ENCODE results near the gene RANBP17. TPM values are rescaled to one million over a fixed set of nuclear protein-coding genes. Genes with fewer than 3 reads are reported as not detected.

RANBP17 gene
- total RNA-seq, 1 donor: 6.2 TPM

DNA sequence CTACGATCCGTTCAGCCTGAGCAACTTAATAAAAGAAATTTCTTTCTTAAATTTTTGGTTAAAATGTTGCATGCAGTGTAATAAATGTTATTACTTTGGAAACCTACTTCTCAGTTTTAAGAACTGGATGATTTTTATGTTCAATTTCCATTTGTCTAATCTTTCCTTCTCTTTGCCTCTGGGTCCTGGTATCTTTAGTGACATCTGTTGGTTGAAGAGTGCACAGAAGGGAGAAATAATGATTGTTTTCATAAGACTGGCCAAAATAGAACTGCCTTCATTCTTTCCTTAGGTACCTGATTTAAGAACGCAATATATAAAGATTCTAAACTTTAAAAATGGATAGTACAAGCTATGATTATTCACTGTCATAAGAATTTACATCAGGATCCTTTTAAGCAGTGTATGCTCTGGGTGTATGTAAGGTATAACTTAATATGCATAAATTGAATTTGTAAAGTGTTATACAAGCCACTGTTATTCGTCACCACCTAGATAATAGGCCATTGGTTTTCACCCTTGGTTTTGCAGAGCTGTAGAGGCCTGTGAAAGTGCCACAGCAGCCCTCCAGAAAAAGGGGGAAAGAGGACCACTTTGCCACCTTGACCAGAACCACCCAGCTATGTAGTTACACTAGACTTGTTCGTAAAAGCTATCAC is 364.4 kb downstream of the RANBP17 start:
- H3K4me1 ChIP-seq (ENCODE audit: insufficient read depth, low read length): no peaks in the 10 kb centered on the region
- H3K4me3 ChIP-seq (ENCODE audit: low read length): no peak overlapping the region
- H3K9me3 ChIP-seq (ENCODE audit: low read depth, low read length): no peaks in the 10 kb centered on the region
- peaks cover 3% of the 10 kb centered on the region for H3K27me3 ChIP-seq (ENCODE audit: insufficient read depth, low read length)

DNA sequence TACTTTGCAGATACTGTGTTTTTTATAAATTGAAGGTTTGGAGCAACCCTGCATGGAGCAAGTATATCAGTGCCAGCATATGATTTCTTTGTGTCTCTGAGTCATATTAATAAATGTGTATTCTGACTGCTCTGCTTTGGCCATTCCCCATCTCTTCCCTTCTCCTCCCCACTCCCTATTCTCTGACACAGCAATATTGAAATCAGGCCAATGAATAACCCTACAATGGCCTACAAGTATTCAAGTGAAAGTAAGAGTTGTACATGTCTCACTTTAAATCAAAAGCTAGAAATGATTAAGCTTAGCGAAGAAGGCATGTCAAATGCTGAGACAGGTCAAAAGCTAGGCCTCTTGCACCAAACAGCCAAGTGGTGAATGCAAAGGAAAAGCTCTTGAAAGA is 365.0 kb downstream of the RANBP17 start:
- Histone ChIP-seq H3K4me3 (ENCODE audit: low read length) (no peak overlapping the region), H3K4me1 (ENCODE audit: insufficient read depth, low read length) (no peaks in the 10 kb centered on the region), H3K27me3 (ENCODE audit: insufficient read depth, low read length) (peaks cover 3% of the 10 kb centered on the region), H3K9me3 (ENCODE audit: low read depth, low read length) (no peaks in the 10 kb centered on the region)

DNA sequence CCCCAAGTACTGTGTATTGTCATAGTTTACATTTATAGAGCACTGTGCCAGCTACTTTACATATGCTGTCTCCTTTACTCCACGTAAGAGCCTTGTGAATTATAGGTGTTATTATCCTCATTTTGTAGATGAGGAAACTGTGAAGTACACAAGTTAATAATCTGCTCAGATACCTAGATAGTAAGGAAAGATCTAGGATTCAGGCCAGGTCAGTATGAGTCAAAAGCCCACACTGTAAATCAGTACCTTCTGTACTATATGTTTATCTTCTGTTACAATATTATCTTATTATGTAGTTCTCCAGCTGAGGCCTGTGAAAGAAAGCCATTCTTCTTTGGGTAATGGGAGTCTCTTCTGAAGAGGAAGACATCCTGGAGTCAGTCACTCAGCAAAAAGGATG is 374.8 kb downstream of the RANBP17 start:
- Histone ChIP-seq H3K27me3 (ENCODE audit: insufficient read depth, low read length) (peaks cover 3% of the 10 kb centered on the region), H3K4me1 (ENCODE audit: insufficient read depth, low read length) (no peaks in the 10 kb centered on the region), H3K9me3 (ENCODE audit: low read depth, low read length) (no peaks in the 10 kb centered on the region), H3K4me3 (ENCODE audit: low read length) (no peak overlapping the region)

DNA sequence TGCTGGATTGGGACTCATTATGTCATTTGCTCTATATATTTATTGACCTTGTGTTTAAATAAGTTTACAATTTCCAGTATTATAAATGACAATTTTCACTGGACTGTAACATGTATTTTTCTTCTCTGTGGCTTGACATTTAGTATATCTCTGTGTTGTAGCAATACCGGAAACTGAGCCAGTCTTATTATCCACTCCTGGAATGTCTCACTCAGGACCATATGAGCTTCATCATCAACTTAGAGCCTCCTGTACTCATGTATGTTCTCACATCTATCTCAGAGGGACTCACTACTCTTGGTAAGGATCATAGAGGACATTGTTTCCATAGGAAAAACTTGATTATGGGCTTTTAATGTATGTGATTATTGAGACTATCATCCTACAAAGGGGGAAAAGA is 380.7 kb downstream of the RANBP17 start:
- H3K27me3 ChIP-seq (ENCODE audit: insufficient read depth, low read length): peaks cover 3% of the 10 kb centered on the region
- H3K9me3 ChIP-seq (ENCODE audit: low read depth, low read length): no peaks in the 10 kb centered on the region
- no peak overlapping the region for H3K4me3 ChIP-seq (ENCODE audit: low read length)
- H3K4me1 ChIP-seq (ENCODE audit: insufficient read depth, low read length): no peaks in the 10 kb centered on the region

DNA sequence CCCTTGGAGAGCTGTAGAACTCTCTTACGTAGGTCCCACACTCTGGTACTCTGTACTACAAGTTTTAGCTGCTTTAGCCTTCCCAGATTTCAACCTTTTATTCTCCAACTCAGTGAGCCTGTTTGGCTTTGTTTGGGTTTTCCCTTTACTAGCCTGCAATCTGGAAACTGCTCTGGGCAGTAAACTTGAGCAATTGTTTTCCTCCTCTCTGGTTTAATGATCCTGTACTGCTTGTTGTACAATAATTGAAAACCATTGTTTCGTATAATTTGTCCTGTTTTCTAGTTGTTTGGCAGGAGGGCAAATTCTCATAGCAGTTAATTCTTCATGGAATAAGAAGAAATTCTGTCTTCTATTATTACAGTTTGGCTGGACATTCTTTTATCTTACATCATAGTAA is 384.4 kb downstream of the RANBP17 start:
- H3K4me3 ChIP-seq (ENCODE audit: low read length): no peak overlapping the region
- no peaks in the 10 kb centered on the region for H3K4me1 ChIP-seq (ENCODE audit: insufficient read depth, low read length)
- peaks cover 22% of the 10 kb centered on the region for H3K9me3 ChIP-seq (ENCODE audit: low read depth, low read length)
- no peaks in the 10 kb centered on the region for H3K27me3 ChIP-seq (ENCODE audit: insufficient read depth, low read length)

DNA sequence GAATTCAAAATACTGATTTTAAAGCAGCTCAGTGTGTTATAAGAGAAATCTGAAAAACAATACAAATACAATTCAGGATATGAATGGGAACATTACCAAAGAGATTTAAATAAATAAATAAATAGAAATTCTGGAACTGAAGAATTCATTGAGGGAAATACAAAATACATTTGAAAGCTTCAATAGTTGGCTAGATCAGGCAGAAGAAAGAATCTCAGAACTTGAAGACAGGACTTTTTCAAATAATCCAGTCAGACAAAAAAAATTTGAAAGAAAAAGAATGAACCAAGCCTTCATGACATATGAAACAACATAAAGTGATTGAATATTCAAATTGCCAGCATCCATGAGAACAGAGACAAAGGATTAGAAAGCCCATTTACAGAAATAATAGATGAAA is 387.6 kb downstream of the RANBP17 start:
- H3K4me3 ChIP-seq (ENCODE audit: low read length): no peak overlapping the region
- no peaks in the 10 kb centered on the region for H3K27me3 ChIP-seq (ENCODE audit: insufficient read depth, low read length)
- no peaks in the 10 kb centered on the region for H3K4me1 ChIP-seq (ENCODE audit: insufficient read depth, low read length)
- H3K9me3 ChIP-seq (ENCODE audit: low read depth, low read length): peaks cover 22% of the 10 kb centered on the region

DNA sequence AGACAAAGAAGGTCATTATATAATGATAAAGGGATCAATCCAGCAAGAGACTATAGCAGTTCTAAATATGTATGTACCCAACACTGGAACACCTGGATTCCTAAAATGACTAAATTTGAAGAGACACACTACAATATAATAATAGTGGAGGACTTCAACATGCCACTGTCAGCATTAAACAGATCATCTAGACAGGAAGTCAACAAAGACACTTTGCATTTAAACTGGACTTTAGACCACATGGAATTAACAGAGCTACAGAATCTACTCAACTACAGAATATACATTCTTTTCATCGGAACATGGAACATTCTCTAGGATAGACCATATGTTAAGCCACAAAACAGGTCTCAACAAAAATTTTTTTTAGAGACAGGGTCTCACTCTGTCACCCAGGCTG is 388.9 kb downstream of the RANBP17 start:
- H3K4me1 ChIP-seq (ENCODE audit: insufficient read depth, low read length): no peaks in the 10 kb centered on the region
- H3K27me3 ChIP-seq (ENCODE audit: insufficient read depth, low read length): no peaks in the 10 kb centered on the region
- H3K4me3 ChIP-seq (ENCODE audit: low read length): no peak overlapping the region
- H3K9me3 ChIP-seq (ENCODE audit: low read depth, low read length): peaks cover 22% of the 10 kb centered on the region

DNA sequence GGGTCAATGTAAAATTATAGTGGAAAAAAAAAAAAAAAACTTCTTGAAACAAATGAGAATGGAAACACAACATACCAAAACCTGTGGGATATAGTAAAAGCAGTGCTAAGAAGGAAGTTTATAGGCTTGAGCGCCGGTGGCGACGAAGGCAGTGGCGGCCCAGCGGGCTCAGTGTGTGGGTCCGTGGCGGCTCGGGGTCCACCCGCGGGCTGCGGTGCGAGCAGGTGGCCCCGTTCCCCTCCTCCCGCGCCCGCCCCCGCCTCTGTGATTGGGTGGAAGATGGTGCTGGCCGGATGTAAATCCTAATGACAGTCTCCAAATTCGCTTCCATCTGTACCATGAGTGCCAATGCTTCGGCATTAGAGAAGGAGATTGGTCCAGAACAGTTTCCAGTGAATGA is 389.7 kb downstream of the RANBP17 start:
- Histone ChIP-seq H3K27me3 (ENCODE audit: insufficient read depth, low read length) (peaks cover 2% of the 10 kb centered on the region), H3K4me3 (ENCODE audit: low read length) (no peak overlapping the region), H3K4me1 (ENCODE audit: insufficient read depth, low read length) (no peaks in the 10 kb centered on the region), H3K9me3 (ENCODE audit: low read depth, low read length) (peaks cover 22% of the 10 kb centered on the region)

DNA sequence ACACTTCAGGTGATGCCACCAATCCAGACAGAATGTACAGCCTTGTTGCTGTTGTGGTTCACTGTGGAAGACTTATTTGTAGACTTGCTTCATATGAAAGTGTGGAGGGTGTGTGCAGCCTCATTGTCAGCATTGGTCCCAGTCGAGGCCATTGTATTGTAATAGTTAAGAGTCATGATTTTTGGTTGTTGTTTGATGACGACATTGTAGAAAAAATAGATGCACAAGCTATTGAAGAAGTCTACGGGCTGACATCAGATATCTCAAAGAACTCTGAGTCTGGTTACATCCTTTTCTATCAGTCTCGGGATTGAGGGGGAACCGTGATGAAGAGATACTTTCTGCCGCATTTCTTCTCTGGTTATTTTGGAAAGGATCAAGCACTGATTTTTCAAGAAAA is 390.9 kb downstream of the RANBP17 start:
- H3K27me3 ChIP-seq (ENCODE audit: insufficient read depth, low read length): peaks cover 4% of the 10 kb centered on the region
- H3K9me3 ChIP-seq (ENCODE audit: low read depth, low read length): peaks cover 22% of the 10 kb centered on the region
- H3K4me3 ChIP-seq (ENCODE audit: low read length): no peak overlapping the region
- H3K4me1 ChIP-seq (ENCODE audit: insufficient read depth, low read length): no peaks in the 10 kb centered on the region

DNA sequence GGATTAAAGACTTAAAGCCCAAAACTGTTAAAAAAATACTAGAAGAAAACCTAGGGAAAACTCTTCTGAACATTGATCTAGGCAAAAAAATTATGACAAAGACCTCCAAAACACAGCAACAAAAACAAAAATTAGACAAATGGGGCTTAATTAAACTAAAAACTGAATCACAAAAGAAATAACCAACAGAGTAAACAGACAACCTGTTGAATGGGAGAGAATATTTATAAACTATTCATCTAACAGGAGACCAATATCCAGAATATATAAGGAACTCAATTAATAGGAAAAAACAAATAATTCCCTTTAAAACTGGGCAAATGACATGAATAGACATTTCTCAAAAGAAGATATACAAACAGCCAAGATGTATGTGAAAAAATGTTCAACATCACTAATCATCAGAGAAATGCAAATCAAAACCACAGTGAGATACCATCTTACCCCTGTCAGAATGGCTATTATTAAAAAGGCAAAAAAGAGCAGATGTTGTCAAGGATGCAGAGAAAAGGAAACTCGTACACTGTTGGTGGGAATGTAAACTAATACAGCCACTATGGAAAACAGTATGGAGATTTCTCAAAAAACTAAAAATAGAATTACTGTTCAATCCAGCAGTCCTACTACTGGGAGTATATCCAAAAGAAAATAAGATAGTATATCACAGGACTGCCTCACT is 397.1 kb downstream of the RANBP17 start:
- H3K4me3 ChIP-seq (ENCODE audit: low read length): no peak overlapping the region
- no peaks in the 10 kb centered on the region for H3K4me1 ChIP-seq (ENCODE audit: insufficient read depth, low read length)
- peaks cover 4% of the 10 kb centered on the region for H3K27me3 ChIP-seq (ENCODE audit: insufficient read depth, low read length)
- H3K9me3 ChIP-seq (ENCODE audit: low read depth, low read length): no peaks in the 10 kb centered on the region

DNA sequence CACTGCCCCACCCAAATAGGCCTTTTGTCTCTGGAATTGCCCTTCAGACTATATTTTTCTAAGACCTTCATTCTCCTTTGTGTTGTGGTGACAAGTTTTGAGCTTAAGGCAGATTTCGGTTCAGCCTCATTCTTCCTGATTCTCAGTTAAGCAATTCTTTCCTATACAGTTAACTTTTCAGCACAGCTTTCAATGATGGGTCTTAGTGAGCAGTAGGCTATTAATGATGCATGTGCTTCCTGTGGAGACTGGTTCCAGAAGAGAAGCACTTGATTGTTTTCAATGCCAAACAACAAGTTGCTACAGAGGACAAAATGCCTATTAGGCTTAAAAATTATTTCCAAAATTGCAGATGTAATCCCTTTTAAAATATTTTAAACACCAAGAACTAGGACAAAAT is 399.5 kb downstream of the RANBP17 start:
- no peaks in the 10 kb centered on the region for H3K9me3 ChIP-seq (ENCODE audit: low read depth, low read length)
- H3K4me1 ChIP-seq (ENCODE audit: insufficient read depth, low read length): no peaks in the 10 kb centered on the region
- peaks cover 4% of the 10 kb centered on the region for H3K27me3 ChIP-seq (ENCODE audit: insufficient read depth, low read length)
- H3K4me3 ChIP-seq (ENCODE audit: low read length): no peak overlapping the region

DNA sequence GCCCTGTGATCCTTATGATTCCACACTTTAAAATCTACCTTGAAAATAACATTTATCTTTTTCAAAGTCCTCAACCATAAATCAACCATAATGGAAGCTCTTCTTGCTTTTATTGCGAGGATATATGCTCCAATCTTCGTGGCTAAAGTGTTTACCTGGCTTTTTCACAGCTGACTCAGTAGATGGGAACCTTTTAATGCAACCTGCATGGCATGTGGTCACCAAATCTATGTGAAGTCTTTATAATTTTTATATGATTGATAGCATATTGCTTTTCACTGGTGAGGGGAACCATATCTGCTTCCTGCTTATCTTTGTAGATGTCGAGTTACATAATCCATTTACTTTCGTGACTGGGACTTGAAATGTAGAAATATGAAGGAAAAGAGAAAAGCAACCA is 400.1 kb downstream of the RANBP17 start:
- no peaks in the 10 kb centered on the region for H3K27me3 ChIP-seq (ENCODE audit: insufficient read depth, low read length)
- H3K4me3 ChIP-seq (ENCODE audit: low read length): no peak overlapping the region
- no peaks in the 10 kb centered on the region for H3K4me1 ChIP-seq (ENCODE audit: insufficient read depth, low read length)
- no peaks in the 10 kb centered on the region for H3K9me3 ChIP-seq (ENCODE audit: low read depth, low read length)

DNA sequence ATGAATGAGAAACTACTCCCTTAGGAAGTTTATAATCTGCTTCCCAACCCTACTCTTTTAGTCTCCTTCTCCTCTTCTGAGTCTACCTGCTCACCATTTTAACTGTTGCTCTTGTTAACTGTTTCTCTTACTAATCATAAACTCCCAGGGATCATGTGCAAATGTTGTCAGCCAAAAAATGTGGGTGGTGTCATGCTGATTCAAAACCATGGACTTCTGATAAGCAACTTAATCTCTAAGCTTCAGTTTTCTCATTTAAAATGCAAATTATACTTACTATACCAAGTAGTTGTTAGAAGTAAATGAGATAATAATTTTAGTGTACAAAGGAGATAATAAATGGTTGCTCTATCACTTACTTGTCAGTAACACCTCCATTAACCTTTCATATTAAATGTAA is 401.4 kb downstream of the RANBP17 start:
- Histone ChIP-seq H3K27me3 (ENCODE audit: insufficient read depth, low read length) (no peaks in the 10 kb centered on the region), H3K4me1 (ENCODE audit: insufficient read depth, low read length) (no peaks in the 10 kb centered on the region), H3K4me3 (ENCODE audit: low read length) (no peak overlapping the region), H3K9me3 (ENCODE audit: low read depth, low read length) (no peaks in the 10 kb centered on the region)

DNA sequence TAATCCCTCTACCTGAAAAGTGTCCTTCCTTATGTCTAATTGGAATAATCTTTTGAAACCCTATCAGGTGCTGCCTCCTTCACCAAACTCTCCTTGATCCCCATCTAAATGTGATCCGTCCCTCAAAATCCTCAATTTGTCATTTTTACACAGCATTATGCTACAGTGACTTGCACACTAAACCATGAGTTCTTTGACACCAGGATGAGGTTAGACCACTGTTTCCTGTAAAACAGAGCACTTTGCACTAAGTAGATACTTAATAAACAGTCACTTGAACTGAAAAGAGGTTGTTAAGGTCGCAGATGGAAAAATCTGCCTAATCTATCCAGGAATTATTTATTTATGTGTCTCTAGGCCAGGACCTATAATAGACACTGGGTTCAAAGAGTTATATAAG is 403.0 kb downstream of the RANBP17 start:
- no peaks in the 10 kb centered on the region for H3K27me3 ChIP-seq (ENCODE audit: insufficient read depth, low read length)

DNA sequence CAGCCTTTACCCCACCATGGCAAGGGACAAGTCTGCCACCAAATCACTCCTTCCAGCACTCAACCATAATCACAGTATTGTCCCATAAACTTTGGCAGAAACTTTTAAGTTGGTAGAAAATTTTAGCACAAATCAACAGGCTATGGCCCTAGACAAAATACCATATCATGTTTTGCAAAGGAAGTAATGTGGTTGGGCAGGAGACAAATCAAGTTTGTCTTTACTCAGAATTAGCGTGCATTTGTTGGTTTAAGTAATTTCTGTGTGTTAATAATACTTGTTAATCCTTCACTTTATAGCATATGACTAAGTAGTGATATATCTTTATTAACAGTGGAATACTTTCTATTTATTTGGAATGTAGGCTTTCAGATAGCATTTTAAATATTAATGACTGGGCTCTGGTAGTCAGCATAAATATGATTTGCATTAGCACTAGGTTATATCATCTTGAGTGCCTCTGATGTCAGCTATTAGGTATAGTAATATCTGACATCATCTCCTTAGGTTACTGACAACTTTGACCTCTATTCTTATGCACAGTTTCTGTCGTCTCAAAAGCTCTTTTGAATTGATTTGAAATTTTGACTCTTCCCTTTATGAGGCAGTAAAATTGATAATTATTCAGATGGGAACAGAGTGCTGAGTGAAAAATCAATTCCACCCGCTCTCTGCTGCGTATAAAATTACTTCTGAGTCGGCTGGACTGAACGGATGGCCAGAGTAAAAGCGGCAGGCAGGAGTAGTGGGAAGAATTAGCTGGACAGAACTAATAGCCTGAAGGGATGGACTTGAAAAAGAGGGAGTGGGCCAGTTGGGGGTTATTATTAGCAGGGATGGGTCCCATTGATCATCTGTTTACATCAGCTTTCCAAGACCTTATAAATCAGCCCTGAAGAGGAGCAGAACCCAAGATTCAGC is 407.1 kb downstream of the RANBP17 start:
- Histone ChIP-seq H3K27me3 (ENCODE audit: insufficient read depth, low read length) (peaks cover 3% of the 10 kb centered on the region), H3K4me3 (ENCODE audit: low read length) (no peak overlapping the region), H3K4me1 (ENCODE audit: insufficient read depth, low read length) (no peaks in the 10 kb centered on the region), H3K9me3 (ENCODE audit: low read depth, low read length) (no peaks in the 10 kb centered on the region)

More for the DNA sequence above, 403.0 kb downstream of the RANBP17 start:
- Histone ChIP-seq H3K9me3 (ENCODE audit: low read depth, low read length) (no peaks in the 10 kb centered on the region), H3K4me1 (ENCODE audit: insufficient read depth, low read length) (no peaks in the 10 kb centered on the region), H3K4me3 (ENCODE audit: low read length) (no peak overlapping the region)

All from mononuclear cell (primary cell).